ENCODE measurements around the gene SFRP4. TPM values are rescaled to one million over a fixed set of nuclear protein-coding genes. Genes with fewer than 3 reads are reported as not detected.
A peak's percentile ranks its signal among the peaks of the same experiment; 100 is the strongest.

Gene SFRP4
- total and polyA plus RNA-seq, 9 donors = 42.3 to 146 (median 81.5) TPM

DNA sequence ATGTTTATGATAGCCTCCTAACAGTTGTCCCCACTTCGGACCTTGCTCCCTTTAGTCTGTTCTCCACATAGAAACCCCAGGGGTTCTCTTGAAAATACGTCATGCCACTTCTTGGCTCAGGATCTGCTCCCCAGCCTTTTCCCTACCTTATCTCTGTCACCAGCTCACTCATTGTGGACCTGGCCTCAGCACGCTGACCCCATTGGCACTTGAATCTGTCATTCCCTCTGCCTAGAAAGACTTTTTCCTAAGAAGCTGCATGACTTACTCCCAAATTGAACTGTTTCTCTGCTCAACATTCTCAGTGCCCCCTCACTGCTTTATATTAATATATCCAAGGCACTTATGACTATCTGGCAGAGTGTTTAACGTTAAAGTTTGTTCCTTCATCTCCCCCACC is 12.3 kb upstream of the SFRP4 start:
- no peak overlapping the region for H3K4me3 ChIP-seq
- H3K27ac ChIP-seq = peak overlapping the region in 1 of 2 donors; percentile 76
- intact Hi-C loops (cut with DNase I) = no loop called here
- no peaks in the 10 kb centered on the region for H3K36me3 ChIP-seq
- no peak for DNase-seq
- no peak for TF ChIP-seq CTCF (IDR thresholded peaks at IDR 0.05)
- 87 to 90% (median 89%) methylated on average over 4 of the region's 4 CpGs for WGBS, 3 donors
- H3K27me3 ChIP-seq = no peaks in the 10 kb centered on the region
- H3K4me1 ChIP-seq (ENCODE audit: insufficient read depth) = peaks cover 18% of the 10 kb centered on the region
- H3K9me3 ChIP-seq = no peaks in the 10 kb centered on the region

- TF ChIP-seq CTCF (IDR thresholded peaks at IDR 0.05) = no peak
- TF ChIP-seq POLR2A (IDR thresholded peaks at IDR 0.05) = no peak
- no peak for TF ChIP-seq EP300 (IDR thresholded peaks at IDR 0.05)
- Histone ChIP-seq H3K9me3 (no peaks in the 10 kb centered on the region), H3K27me3 (no peaks in the 10 kb centered on the region), H3K36me3 (no peaks in the 10 kb centered on the region), H3K4me1 (ENCODE audit: insufficient read depth) (peaks cover 16% of the 10 kb centered on the region), H3K4me3 (no peak overlapping the region), H3K27ac (peak overlapping the region in 1 of 2 donors; percentile 76)
- DNase-seq = peak in 2 of 5 donors; percentile 40 to 42
- intact Hi-C loops (cut with DNase I) = no loop called here
- 34 to 44% (median 39%) methylated on average over 2 of the region's 2 CpGs for WGBS, 3 donors
These were observed 11.3 kb upstream of the SFRP4 start for GRCh38 chr7:37927773-37928444.

DNA sequence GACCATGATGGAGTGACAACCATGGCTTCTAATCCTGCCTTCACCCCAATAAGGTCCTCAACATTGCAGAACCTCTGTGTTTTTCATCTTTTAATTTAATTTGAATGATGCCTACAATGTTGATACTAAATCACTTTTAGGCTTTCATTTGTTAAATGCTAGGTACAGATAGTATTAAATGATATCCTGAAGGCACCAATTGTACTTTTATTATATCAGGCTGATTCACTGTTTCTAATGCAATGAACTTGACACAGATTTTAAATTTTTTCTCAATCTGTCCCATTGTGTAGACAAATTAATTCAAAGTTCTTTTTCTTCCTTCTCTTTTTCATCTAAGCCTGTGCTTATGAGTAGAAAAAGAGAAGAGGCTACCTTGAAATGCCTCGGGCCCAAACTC is 9.0 kb upstream of the SFRP4 start:
- intact Hi-C loops (cut with DNase I) = no loop called here
- H3K36me3 ChIP-seq = no peaks in the 10 kb centered on the region
- TF ChIP-seq POLR2A (IDR thresholded peaks at IDR 0.05) (no peak), EP300 (IDR thresholded peaks at IDR 0.05) (no peak), CTCF (IDR thresholded peaks at IDR 0.05) (no peak)
- H3K27me3 ChIP-seq = no peaks in the 10 kb centered on the region
- no peak for DNase-seq
- peaks cover 19% of the 10 kb centered on the region for H3K4me1 ChIP-seq (ENCODE audit: insufficient read depth)
- H3K9me3 ChIP-seq = no peaks in the 10 kb centered on the region
- no peak overlapping the region for H3K27ac ChIP-seq
- no peak overlapping the region for H3K4me3 ChIP-seq
- 93 to 97% (median 96%) methylated on average over 1 of the region's 1 CpG for WGBS, 3 donors

GRCh38 chr7:37924491-37925041 is 7.9 kb upstream of the SFRP4 start:
- peak overlapping the region in 1 of 2 donors; percentile 50 for H3K27ac ChIP-seq
- no peak for DNase-seq
- H3K9me3 ChIP-seq = no peaks in the 10 kb centered on the region
- H3K4me3 ChIP-seq = no peak overlapping the region
- no peak for TF ChIP-seq CTCF (IDR thresholded peaks at IDR 0.05)
- no peak for TF ChIP-seq POLR2A (IDR thresholded peaks at IDR 0.05)
- no peak for TF ChIP-seq EP300 (IDR thresholded peaks at IDR 0.05)
- no peaks in the 10 kb centered on the region for H3K27me3 ChIP-seq
- no peaks in the 10 kb centered on the region for H3K36me3 ChIP-seq
- peaks cover 24% of the 10 kb centered on the region for H3K4me1 ChIP-seq (ENCODE audit: insufficient read depth)
- 28 to 44% (median 32%) methylated on average over 3 of the region's 3 CpGs for WGBS, 3 donors
- intact Hi-C loops (cut with DNase I) = no loop called here
